ENCODE data around the gene ZNF579.

Gene ZNF579, protein sequence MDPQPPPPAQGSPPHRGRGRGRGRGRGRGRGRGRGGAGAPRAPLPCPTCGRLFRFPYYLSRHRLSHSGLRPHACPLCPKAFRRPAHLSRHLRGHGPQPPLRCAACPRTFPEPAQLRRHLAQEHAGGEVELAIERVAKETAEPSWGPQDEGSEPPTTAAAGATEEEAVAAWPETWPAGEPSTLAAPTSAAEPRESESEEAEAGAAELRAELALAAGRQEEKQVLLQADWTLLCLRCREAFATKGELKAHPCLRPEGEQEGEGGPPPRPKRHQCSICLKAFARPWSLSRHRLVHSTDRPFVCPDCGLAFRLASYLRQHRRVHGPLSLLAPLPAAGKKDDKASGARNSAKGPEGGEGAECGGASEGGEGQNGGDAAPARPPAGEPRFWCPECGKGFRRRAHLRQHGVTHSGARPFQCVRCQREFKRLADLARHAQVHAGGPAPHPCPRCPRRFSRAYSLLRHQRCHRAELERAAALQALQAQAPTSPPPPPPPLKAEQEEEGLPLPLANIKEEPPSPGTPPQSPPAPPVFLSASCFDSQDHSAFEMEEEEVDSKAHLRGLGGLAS

DNA sequence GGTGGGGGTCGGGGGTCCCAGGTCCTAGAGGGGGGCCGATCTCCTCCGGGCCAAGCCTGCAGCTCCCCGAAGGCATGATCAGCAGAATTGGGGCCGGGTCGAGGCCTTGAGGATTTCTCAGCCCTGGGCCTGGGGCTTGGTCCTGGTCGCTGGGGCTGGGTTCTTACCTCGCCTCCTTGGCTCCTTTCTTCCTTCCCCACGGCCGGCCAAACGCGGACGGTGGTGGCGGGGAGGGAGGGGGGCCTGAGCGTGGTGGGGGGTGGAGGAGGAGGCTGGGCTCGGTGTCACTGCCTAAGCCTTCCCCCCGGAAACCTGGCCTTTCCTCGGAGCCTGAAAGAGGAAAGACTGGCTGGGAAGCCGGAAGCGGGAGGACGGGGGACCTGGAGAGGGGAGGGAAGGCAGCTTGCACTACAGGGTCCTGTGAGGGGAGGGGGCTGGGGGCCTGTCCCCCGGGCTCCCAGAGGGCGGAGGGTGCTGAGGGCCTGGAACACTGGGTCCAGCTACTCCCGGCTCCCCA is at the start of gene ZNF579:
Gene ZNF579 (minus strand): TSS at position 221 of the 517 bp plus-strand sequence. CDS start 1,209 bp downstream, outside the sequence.
- Histone ChIP-seq H3K4me3 (peak within 1 kb of the TSS; percentile 57 to 92 (median 78)), H3K27ac (peak within 1 kb of the TSS; percentile 37 to 97 (median 88))

DNA sequence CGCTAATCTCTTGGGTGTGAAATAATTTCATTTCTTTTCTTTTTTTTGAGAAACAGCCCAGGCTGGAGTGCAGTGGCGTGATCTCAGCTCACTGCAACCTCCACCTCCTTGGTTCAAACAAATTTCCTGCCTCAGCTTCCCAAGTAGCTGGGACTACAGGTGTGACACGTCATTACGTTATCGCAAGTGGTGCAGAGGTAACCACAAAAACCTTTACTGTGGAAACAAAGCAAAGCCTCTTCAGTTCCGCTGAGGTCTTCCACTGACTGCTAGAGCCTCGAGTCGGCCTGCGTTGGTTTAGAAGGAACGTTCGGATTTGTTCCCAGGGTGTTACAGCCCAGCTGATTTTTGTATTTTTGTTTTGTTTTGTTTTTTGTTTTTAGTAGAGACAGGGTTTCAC is 45.7 kb upstream of the ZNF579 start:
- H3K27ac ChIP-seq: peak overlapping the region in 2 of 21 experiments; percentile 52 to 65
- no peak overlapping the region for H3K4me3 ChIP-seq

DNA sequence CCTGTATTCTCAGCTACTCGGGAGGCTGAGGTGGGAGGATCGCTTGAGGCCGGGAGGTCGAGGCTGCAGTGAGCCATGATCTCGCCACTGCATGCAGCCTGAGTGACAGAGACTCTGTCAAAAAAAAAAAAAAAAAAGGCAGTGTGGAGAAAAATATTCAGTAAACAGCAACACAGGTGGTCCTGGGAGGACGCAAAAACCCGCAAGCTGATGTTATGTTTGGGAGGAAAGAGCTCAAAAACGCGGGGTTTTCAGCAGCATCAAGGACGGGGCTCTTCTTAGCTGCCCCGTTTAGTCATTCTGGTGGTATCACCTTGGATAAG is 44.3 kb upstream of the ZNF579 start:
- peak overlapping the region; percentile 39 to 58 (median 51) for H3K4me3 ChIP-seq

DNA sequence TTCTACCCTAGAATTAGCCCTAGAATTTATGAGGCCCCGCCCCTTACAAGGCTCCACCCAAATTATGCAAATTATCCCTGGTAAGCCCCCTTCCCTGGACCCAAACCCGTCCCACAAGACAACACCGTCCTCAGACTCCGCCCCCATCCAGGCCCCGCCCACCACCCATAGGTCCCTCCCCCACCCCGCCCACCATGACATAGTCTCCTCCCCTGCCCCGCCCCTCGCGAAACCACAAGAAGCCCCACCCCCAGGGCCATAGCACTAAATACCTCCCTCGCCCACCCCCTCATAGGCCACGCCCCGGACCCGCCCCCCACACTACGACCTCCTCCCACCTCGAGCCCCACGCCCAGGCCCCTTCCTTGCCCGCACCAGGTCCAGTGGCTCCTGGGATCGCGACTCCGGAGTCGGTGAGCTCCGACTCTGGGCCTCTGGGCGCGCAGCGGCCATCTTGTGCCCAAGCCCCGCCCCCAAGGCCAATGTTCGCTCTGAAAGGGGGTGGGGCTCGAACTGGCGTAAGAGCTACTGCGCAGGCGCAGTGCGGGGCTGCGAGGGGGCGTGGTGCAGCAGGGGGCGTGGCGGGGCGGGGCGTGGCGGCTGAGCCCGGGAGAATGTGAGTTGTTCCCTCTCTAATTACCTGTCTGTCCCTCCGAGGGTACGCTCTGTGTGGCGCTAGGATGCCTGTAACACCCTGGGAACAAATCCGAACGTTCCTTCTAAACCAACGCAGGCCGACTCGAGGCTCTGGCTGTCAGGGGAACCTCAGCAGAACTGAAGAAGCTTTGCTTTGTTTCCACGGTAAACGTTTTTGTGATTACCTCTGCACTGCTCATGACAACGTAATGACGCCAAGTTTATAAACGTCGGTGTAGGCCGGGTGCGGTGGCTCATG is 43.7 kb upstream of the ZNF579 start, which contains the start of gene ZNF784:
Gene ZNF784 (minus strand): TSS at position 458 of the 895 bp plus-strand sequence. CDS start 5 bp downstream, at position 453.
- H3K4me3 ChIP-seq: peak within 1 kb of the TSS; percentile 39 to 58 (median 51)
- peak within 1 kb of the TSS; percentile 70 to 98 (median 93) for H3K27ac ChIP-seq

More for the DNA sequence above, 44.3 kb upstream of the ZNF579 start:
- H3K27ac ChIP-seq: peak overlapping the region in 14 of 21 experiments; percentile 84 to 98 (median 93)

DNA sequence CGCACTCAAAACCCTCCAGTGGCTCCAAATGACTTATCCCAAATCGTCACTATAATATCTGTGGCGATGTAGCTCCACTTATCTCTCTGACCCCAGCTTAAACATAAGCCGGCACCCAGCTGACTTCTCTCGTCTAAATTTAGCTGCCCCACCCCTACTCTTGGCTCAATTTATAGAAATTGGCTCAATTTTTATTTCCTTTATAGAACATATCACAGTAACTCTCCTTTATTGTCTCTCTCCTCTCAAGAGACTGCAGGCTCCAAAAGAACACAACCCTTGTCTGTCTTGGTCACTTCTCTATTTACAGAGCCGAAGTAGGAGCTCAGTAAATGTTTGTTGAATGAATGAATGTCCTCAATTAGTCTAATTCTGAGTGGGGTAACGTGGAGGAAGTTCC is 42.9 kb upstream of the ZNF579 start:
- Histone ChIP-seq H3K27ac (peak overlapping the region in 7 of 21 experiments; percentile 26 to 97 (median 93)), H3K4me3 (no peak overlapping the region)

DNA sequence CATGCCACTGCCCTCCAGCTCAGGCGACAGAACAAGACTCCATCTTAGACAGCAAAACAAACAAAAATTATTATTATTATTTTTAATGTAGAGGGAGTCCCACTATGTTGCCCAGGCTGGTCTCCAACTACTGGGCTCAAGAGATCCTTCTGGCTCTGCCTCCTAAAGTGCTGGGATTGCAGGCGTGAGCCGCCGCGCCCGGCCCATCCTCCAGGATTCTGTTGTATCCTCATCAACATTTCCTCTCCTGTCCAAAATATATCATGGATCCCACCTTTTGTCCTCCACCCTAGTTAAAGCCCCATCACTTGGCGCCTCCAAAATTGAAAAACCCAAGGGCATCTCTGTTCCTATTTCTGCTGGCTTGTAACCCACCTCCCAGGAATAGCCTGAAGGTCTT is 42.5 kb upstream of the ZNF579 start:
- Histone ChIP-seq H3K4me3 (no peak overlapping the region), H3K27ac (peak overlapping the region in 2 of 21 experiments; percentile 26 to 86)

DNA sequence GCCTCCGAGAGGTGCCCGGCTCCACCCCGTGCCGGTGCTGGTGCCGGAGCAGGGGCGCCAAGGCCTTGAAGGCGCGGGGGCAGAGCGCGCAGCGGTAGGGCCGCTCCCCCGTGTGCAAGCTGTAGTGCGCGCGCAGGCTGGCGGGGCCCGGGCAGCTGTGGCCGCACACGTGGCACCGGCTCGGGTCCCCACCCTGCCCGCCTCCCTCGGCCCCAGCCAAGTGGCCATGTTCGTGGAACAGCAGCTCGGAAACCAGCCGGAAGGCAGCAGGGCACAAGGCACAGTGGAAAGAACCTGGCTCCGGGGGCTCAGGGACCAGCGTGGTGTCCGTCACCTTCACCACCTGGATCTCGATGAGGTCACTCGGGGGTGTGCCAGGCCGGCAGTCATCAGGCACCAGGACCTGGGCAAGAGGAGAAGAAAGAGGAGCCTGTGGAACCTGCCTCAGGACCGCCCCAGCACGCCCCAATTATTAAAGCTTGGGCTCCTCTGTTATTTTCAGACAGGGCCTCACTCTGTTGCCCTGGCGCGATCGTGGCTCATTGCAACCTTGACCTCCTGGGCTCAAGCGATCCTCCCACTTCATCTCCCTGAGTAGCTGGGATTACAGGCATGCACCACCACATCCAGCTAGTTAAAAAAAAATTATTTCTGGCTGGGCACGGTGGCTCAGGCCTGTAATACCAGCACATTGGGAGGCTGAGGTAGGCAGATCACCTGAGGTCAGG is 41.8 kb upstream of the ZNF579 start:
- no peak overlapping the region for H3K27ac ChIP-seq
- no peak overlapping the region for H3K4me3 ChIP-seq

GRCh38 chr19:55621673-55622231 is 41.1 kb upstream of the ZNF579 start:
- H3K27ac ChIP-seq: no peak overlapping the region
- H3K4me3 ChIP-seq: no peak overlapping the region

- Histone ChIP-seq H3K27ac (no peak overlapping the region), H3K4me3 (no peak overlapping the region)
Measured at GRCh38 chr19:55621205-55621672, 40.6 kb upstream of the ZNF579 start.

DNA sequence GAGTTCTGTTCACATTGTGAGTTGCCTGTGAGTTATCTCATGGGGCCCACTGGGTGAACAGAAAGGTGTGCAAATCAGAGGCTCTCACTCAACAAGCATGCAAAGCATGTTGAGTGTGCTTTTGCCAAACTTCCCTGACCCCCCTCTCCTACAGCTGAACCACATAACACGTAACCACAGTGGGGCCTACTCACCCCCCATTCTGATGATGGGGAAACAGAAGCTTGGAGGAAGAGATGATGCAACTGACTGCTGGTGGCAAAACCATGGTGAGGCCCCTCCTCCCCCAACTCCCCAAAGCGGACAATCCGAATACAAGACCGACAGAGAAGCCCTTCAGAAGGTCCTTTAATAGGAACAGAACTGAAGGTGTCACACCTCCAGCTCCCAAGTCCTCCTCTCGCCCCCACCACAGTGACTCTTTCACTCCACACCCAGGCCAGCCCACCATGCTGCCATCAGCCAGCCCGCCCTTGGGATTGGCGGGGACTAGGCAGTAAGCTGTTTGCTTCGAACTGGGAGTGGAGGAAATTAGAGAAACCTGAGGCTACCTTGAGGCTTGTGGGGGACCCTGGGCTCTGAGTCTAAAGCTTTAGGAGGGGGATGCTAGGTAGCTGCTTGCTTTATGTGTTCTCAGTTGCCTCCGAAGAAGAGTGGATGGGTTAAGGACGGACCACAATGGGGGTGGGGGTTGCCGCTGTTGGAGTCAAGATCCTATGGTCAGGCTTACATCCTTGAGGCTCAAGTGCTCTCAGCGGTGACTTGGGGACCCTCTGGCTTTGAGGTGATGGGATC is 40.0 kb upstream of the ZNF579 start:
- peak overlapping the region in 1 of 21 experiments; percentile 44 for H3K27ac ChIP-seq
- H3K4me3 ChIP-seq: no peak overlapping the region

- Histone ChIP-seq H3K27ac (peak overlapping the region in 2 of 21 experiments; percentile 17 to 30), H3K4me3 (no peak overlapping the region)
Measured at GRCh38 chr19:55619286-55619685, 38.6 kb upstream of the ZNF579 start.

DNA sequence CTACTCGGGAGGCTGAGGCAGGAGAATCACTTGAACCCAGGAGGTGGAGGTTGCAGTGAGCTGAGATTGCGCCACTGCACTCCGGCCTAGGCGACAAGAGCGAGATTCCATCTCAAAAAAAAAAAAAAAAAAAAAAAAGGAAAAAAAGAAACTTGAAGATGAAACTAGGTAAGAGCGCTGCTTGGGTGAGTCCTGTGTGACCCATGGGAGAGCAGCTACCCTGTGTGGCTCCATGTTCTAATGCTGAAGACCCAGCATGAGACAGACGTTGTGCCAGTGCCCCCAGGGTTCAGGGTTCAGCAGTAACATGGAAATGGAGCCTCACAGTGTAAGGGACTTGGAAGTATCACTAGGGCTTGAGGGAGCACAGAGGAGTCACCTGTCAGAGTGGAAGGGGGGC is 37.8 kb upstream of the ZNF579 start:
- Histone ChIP-seq H3K27ac (peak overlapping the region in 2 of 21 experiments; percentile 9 to 17), H3K4me3 (no peak overlapping the region)

DNA sequence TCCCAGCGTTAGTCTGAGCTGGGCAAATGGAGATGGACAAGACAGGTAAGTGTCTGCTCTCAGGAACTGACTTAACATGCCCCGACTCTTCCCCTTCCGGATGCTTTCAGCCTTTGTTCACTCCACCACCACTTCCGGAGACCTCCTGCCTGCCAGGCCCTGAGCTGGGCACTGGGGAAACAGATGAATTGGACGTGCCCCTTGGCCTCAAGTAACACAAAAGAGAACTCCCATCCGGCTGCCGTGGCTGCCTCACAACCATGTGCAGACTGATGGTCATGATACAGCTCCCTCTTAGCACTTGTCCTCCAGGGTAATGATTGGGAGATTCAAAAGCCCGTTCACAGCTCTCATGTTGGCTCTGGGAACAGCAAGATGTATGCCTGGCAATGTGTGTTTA is 36.8 kb upstream of the ZNF579 start:
- Histone ChIP-seq H3K27ac (no peak overlapping the region), H3K4me3 (no peak overlapping the region)

DNA sequence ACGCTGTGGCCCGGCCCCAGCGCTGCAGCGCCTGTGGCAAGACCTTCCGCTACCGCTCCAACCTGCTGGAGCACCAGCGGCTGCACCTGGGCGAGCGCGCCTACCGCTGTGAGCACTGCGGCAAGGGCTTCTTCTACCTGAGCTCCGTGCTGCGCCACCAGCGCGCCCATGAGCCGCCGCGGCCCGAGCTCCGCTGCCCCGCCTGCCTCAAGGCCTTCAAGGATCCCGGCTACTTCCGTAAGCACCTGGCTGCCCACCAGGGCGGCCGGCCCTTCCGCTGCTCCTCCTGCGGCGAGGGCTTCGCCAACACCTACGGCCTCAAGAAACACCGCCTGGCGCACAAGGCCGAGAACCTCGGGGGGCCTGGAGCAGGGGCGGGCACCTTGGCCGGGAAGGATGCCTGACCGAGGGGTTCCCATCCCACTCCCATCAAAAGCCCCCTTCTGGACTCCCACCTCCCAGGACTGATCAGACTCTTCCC is 35.8 kb upstream of the ZNF579 start:
- Histone ChIP-seq H3K27ac (no peak overlapping the region), H3K4me3 (no peak overlapping the region)

GRCh38 chr19:55615543-55616394 is 35.1 kb upstream of the ZNF579 start:
- no peak overlapping the region for H3K27ac ChIP-seq
- no peak overlapping the region for H3K4me3 ChIP-seq

- no peak overlapping the region for H3K27ac ChIP-seq
- H3K4me3 ChIP-seq: no peak overlapping the region
Measured at GRCh38 chr19:55614711-55615542, 34.3 kb upstream of the ZNF579 start.

All from skin epidermis (tissue), 12 donors.